Measurements from ENCODE around the gene TMEM33.

DNA sequence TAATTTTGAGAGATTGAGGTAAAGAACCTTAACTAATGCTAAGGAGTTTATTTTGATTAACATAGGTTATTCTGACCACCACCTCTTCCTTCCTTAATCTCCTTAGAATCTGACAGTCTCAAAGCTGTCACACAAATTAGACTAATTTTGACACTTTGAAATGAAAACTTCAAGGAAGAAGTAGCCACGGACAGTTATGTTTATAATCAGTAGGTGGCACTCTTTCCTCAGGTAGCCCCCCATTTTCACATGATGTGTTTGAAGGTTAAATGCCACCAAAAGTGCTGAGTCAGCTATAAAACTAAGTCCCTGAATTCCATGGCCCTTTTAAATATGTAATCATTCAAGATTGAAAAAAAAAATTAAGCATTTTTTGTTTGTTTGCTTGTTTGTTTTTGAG, 22.4 kb downstream of the TMEM33 start:
- TF ChIP-seq MAZ (IDR thresholded peaks at IDR 0.05; ENCODE audit: borderline replicate concordance, low read depth, low read length) (no peak), RAD21 (conservative IDR thresholded peaks at IDR 0.05 in 1 of 2, IDR thresholded peaks at IDR 0.05 in 1 of 2) (peak; percentile 32 to 36; a peak in 4 of 5 replicates), CHD4 (IDR thresholded peaks at IDR 0.05; ENCODE audit: borderline replicate concordance) (no peak), HOXB5 (CRISPR knock-in tag; IDR thresholded peaks at IDR 0.05) (no peak), POLR2A (IDR thresholded peaks at IDR 0.05; ENCODE audit: low read length) (no peak), KDM5A (IDR thresholded peaks at IDR 0.05) (no peak), HDAC2 (IDR thresholded peaks at IDR 0.05) (no peak), RNF2 (IDR thresholded peaks at IDR 0.05; ENCODE audit: borderline replicate concordance, low read depth) (no peak), RARB (CRISPR knock-in tag; IDR thresholded peaks at IDR 0.05) (no peak), MYC (IDR thresholded peaks at IDR 0.05; ENCODE audit: borderline replicate concordance, low read length) (no peak)
- TF ChIP-seq, protein P1, sequence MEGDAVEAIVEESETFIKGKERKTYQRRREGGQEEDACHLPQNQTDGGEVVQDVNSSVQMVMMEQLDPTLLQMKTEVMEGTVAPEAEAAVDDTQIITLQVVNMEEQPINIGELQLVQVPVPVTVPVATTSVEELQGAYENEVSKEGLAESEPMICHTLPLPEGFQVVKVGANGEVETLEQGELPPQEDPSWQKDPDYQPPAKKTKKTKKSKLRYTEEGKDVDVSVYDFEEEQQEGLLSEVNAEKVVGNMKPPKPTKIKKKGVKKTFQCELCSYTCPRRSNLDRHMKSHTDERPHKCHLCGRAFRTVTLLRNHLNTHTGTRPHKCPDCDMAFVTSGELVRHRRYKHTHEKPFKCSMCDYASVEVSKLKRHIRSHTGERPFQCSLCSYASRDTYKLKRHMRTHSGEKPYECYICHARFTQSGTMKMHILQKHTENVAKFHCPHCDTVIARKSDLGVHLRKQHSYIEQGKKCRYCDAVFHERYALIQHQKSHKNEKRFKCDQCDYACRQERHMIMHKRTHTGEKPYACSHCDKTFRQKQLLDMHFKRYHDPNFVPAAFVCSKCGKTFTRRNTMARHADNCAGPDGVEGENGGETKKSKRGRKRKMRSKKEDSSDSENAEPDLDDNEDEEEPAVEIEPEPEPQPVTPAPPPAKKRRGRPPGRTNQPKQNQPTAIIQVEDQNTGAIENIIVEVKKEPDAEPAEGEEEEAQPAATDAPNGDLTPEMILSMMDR (IDR thresholded peaks at IDR 0.05), result peak; percentile 41; the same call in 2 of the 3 replicates
- TF ChIP-seq, protein P2, sequence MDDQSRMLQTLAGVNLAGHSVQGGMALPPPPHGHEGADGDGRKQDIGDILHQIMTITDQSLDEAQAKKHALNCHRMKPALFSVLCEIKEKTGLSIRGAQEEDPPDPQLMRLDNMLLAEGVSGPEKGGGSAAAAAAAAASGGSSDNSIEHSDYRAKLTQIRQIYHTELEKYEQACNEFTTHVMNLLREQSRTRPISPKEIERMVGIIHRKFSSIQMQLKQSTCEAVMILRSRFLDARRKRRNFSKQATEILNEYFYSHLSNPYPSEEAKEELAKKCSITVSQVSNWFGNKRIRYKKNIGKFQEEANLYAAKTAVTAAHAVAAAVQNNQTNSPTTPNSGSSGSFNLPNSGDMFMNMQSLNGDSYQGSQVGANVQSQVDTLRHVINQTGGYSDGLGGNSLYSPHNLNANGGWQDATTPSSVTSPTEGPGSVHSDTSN (IDR thresholded peaks at IDR 0.05), result no peak
- TF ChIP-seq, protein P3, sequence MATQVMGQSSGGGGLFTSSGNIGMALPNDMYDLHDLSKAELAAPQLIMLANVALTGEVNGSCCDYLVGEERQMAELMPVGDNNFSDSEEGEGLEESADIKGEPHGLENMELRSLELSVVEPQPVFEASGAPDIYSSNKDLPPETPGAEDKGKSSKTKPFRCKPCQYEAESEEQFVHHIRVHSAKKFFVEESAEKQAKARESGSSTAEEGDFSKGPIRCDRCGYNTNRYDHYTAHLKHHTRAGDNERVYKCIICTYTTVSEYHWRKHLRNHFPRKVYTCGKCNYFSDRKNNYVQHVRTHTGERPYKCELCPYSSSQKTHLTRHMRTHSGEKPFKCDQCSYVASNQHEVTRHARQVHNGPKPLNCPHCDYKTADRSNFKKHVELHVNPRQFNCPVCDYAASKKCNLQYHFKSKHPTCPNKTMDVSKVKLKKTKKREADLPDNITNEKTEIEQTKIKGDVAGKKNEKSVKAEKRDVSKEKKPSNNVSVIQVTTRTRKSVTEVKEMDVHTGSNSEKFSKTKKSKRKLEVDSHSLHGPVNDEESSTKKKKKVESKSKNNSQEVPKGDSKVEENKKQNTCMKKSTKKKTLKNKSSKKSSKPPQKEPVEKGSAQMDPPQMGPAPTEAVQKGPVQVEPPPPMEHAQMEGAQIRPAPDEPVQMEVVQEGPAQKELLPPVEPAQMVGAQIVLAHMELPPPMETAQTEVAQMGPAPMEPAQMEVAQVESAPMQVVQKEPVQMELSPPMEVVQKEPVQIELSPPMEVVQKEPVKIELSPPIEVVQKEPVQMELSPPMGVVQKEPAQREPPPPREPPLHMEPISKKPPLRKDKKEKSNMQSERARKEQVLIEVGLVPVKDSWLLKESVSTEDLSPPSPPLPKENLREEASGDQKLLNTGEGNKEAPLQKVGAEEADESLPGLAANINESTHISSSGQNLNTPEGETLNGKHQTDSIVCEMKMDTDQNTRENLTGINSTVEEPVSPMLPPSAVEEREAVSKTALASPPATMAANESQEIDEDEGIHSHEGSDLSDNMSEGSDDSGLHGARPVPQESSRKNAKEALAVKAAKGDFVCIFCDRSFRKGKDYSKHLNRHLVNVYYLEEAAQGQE (IDR thresholded peaks at IDR 0.05), result no peak
- TF ChIP-seq, protein P4, sequence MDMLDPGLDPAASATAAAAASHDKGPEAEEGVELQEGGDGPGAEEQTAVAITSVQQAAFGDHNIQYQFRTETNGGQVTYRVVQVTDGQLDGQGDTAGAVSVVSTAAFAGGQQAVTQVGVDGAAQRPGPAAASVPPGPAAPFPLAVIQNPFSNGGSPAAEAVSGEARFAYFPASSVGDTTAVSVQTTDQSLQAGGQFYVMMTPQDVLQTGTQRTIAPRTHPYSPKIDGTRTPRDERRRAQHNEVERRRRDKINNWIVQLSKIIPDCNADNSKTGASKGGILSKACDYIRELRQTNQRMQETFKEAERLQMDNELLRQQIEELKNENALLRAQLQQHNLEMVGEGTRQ (IDR thresholded peaks at IDR 0.05), result no peak
